GM19324 (cell line): ENCODE measurements around the gene CABLES1.
"Not testable (repeated sequence)": the region's sequence is repeated elsewhere in the genome, so short reads cannot be mapped to it uniquely, and the experiment has no call there.

Experiments used
- ATAC-seq: cut with Tn5 transposase; IDR thresholded peaks from one replicate; pipeline ENCODE4 v1.9.1; 2021; ENCODE audit warnings: mild to moderate bottlenecking, moderate library complexity; ENCODE audit not compliant: unreplicated experiment, low FRiP score

CABLES1 gene

GRCh38 chr18:23281626-23282436 is 146.5 kb downstream of the CABLES1 start:
- no peak for ATAC-seq

GRCh38 chr18:23282437-23282781 is 147.1 kb downstream of the CABLES1 start:
- ATAC-seq, result no peak

GRCh38 chr18:23283916-23284430 is 148.7 kb downstream of the CABLES1 start:
- ATAC-seq, result no peak

- no peak for ATAC-seq
Measured at GRCh38 chr18:23284629-23285028, 149.3 kb downstream of the CABLES1 start.

- ATAC-seq, result not testable (repeated sequence)
Measured at GRCh38 chr18:23285581-23285980, 150.3 kb downstream of the CABLES1 start.

GRCh38 chr18:23291456-23292205 is 156.3 kb downstream of the CABLES1 start:
- no peak for ATAC-seq

GRCh38 chr18:23300231-23300805 is 165.0 kb downstream of the CABLES1 start:
- no peak for ATAC-seq

- ATAC-seq, result no peak
Measured at GRCh38 chr18:23301972-23302371, 166.7 kb downstream of the CABLES1 start.

- no peak for ATAC-seq
Measured at GRCh38 chr18:23302511-23302850, 167.2 kb downstream of the CABLES1 start.

GRCh38 chr18:23302851-23303527 is 167.7 kb downstream of the CABLES1 start:
- ATAC-seq, result no peak

- ATAC-seq, result peak; percentile 49
Measured at GRCh38 chr18:23306822-23307221, 171.5 kb downstream of the CABLES1 start.

GRCh38 chr18:23307567-23308295 is 172.4 kb downstream of the CABLES1 start:
- no peak for ATAC-seq
